ENCODE results near the gene FANCF. TPM values are rescaled to one million over a fixed set of nuclear protein-coding genes. Genes with fewer than 3 reads are reported as not detected.

FANCF gene
- total RNA-seq, 4 donors from 2014 or later, result 2.2 to 10.9 (median 7.0) TPM

GRCh38 chr11:22669368-22669767, 43.7 kb upstream of the FANCF start:
- intact Hi-C loops (cut with DNase I; ENCODE audit: low total_unique reads), result no loop called here
- H3K4me3 ChIP-seq, result no peak overlapping the region
- WGBS, 2 donors (ENCODE audit: low coverage in 1 of 2), result 88 to 94% methylated on average over 2 of the region's 2 CpGs
- H3K9me3 ChIP-seq, result no peaks in the 10 kb centered on the region
- H3K36me3 ChIP-seq, result no peaks in the 10 kb centered on the region
- peaks cover 0 to 11% (median 7%) of the 10 kb centered on the region in 4 donors for H3K4me1 ChIP-seq
- no peak for DNase-seq
- peaks cover 64% of the 10 kb centered on the region for H3K27me3 ChIP-seq
- TF ChIP-seq EP300 (IDR thresholded peaks at IDR 0.05; ENCODE audit: low read depth) (no peak), POLR2A (IDR thresholded peaks at IDR 0.05) (no peak), CTCF (IDR thresholded peaks at IDR 0.05) (no peak), POLR2AphosphoS5 (IDR thresholded peaks at IDR 0.05) (no peak)
- in situ Hi-C loops (cut with MboI; ENCODE audit: low pct_ligation_motif_present in 1 of 4, low pct_unique_long_range_greater_than_20kb in 1 of 4, low sequenced_read_pairs in 3 of 4), result no loop called here
- no peak overlapping the region for H3K27ac ChIP-seq

GRCh38 chr11:22668005-22668796, 42.6 kb upstream of the FANCF start:
- Histone ChIP-seq H3K27ac (no peak overlapping the region), H3K9me3 (no peaks in the 10 kb centered on the region), H3K4me3 (no peak overlapping the region), H3K36me3 (no peaks in the 10 kb centered on the region), H3K4me1 (peaks cover 0 to 11% (median 7%) of the 10 kb centered on the region in 4 donors), H3K27me3 (peaks cover 64% of the 10 kb centered on the region)
- in situ Hi-C loops (cut with MboI; ENCODE audit: low pct_ligation_motif_present in 1 of 4, low pct_unique_long_range_greater_than_20kb in 1 of 4, low sequenced_read_pairs in 3 of 4) (no loop called here), intact Hi-C loops (cut with DNase I; ENCODE audit: low total_unique reads) (no loop called here)
- DNase-seq, result no peak
- WGBS, 2 donors (ENCODE audit: low coverage in 1 of 2), result 25 to 43% methylated on average over 1 to 3 of the region's 3 CpGs
- TF ChIP-seq POLR2A (IDR thresholded peaks at IDR 0.05), result no peak
- no peak for TF ChIP-seq POLR2AphosphoS5 (IDR thresholded peaks at IDR 0.05)
- no peak for TF ChIP-seq CTCF (IDR thresholded peaks at IDR 0.05)
- no peak for TF ChIP-seq EP300 (IDR thresholded peaks at IDR 0.05; ENCODE audit: low read depth)

- no peak overlapping the region for H3K27ac ChIP-seq
- 11 to 13% methylated on average over 15 to 40 of the region's 40 CpGs for WGBS, 2 donors (ENCODE audit: low coverage in 1 of 2)
- peaks cover 0 to 11% (median 7%) of the 10 kb centered on the region in 4 donors for H3K4me1 ChIP-seq
- H3K9me3 ChIP-seq, result no peaks in the 10 kb centered on the region
- TF ChIP-seq CTCF (IDR thresholded peaks at IDR 0.05) (no peak), POLR2AphosphoS5 (IDR thresholded peaks at IDR 0.05) (no peak), POLR2A (IDR thresholded peaks at IDR 0.05) (no peak), EP300 (IDR thresholded peaks at IDR 0.05; ENCODE audit: low read depth) (no peak)
- H3K27me3 ChIP-seq, result peaks cover 64% of the 10 kb centered on the region
- no peaks in the 10 kb centered on the region for H3K36me3 ChIP-seq
- intact Hi-C loops (cut with DNase I; ENCODE audit: low total_unique reads), result no loop called here
- peak; percentile 20 for DNase-seq
- peak overlapping the region in 3 of 4 donors; percentile 28 to 50 (median 42) for H3K4me3 ChIP-seq
- in situ Hi-C loops (cut with MboI; ENCODE audit: low pct_ligation_motif_present in 1 of 4, low pct_unique_long_range_greater_than_20kb in 1 of 4, low sequenced_read_pairs in 3 of 4), result no loop called here
Measured at GRCh38 chr11:22666688-22667439, 41.2 kb upstream of the FANCF start.

GRCh38 chr11:22666325-22666687, 40.7 kb upstream of the FANCF start, which contains the start of gene GAS2:
Gene GAS2 (plus strand): TSS chr11:22666611. CDS start chr11:22674870, 8,259 bp downstream.
- intact Hi-C loops (cut with DNase I; ENCODE audit: low total_unique reads) (no loop called here), in situ Hi-C loops (cut with MboI; ENCODE audit: low pct_ligation_motif_present in 1 of 4, low pct_unique_long_range_greater_than_20kb in 1 of 4, low sequenced_read_pairs in 3 of 4) (no loop called here)
- Histone ChIP-seq H3K27me3 (peaks cover 64% of the 10 kb centered on the region), H3K36me3 (no peaks in the 10 kb centered on the region), H3K27ac (no peak within 1 kb of the TSS), H3K4me1 (peaks cover 0 to 11% (median 7%) of the 10 kb centered on the region in 4 donors), H3K9me3 (no peaks in the 10 kb centered on the region), H3K4me3 (peak within 1 kb of the TSS in 3 of 4 donors; percentile 28 to 50 (median 42))
- 2 to 7% methylated on average over 6 to 8 of the region's 8 CpGs for WGBS, 2 donors (ENCODE audit: low coverage in 1 of 2)
- no peak for DNase-seq
- TF ChIP-seq POLR2AphosphoS5 (IDR thresholded peaks at IDR 0.05), result no peak
- TF ChIP-seq POLR2A (IDR thresholded peaks at IDR 0.05), result no peak
- no peak for TF ChIP-seq EP300 (IDR thresholded peaks at IDR 0.05; ENCODE audit: low read depth)
- no peak for TF ChIP-seq CTCF (IDR thresholded peaks at IDR 0.05)
